HepG2 (cell line): Measurements from ENCODE around the gene PRCD. TPM values are rescaled to one million over a fixed set of nuclear protein-coding genes. Genes with fewer than 3 reads are reported as not detected.
A peak's percentile ranks its signal among the peaks of the same experiment; 100 is the strongest.

Experiments used
- CENPX ChIP-seq: sonication (generic); formaldehyde crosslinking; IDR thresholded peaks from 2 replicates; pipeline ENCODE4 v1.9.0; 2021; ENCODE audit warnings: mild to moderate bottlenecking, missing genetic modification reagents, moderate library complexity
- EED ChIP-seq: sonication (generic); formaldehyde crosslinking; IDR thresholded peaks from 2 replicates; pipeline ENCODE4 v1.5.0; 2020; ENCODE audit warnings: mild to moderate bottlenecking, missing genetic modification reagents
- FOXJ3 ChIP-seq: sonication (generic); formaldehyde crosslinking; IDR thresholded peaks from 2 replicates; pipeline ENCODE4 v1.4.0; 2020; ENCODE audit warnings: missing genetic modification reagents, mild to moderate bottlenecking, borderline replicate concordance
- GMEB1 ChIP-seq: sonication (generic); formaldehyde crosslinking; IDR thresholded peaks from 2 replicates; pipeline ENCODE4 v1.5.1; 2020; ENCODE audit warnings: missing genetic modification reagents, mild to moderate bottlenecking, borderline replicate concordance
- GTF2F1 ChIP-seq: fragments of 150-350 bp; IDR thresholded peaks from 2 replicates; pipeline ENCODE4 v1.6.1; 2014; ENCODE audit warnings: low read length
- HDAC1 ChIP-seq: sonication (generic); formaldehyde crosslinking; IDR thresholded peaks from 2 replicates; pipeline ENCODE4 v1.5.1; 2020; ENCODE audit warnings: mild to moderate bottlenecking, missing genetic modification reagents
- KAT8 ChIP-seq: IDR thresholded peaks from 2 replicates; pipeline ENCODE4 v1.6.1; 2016; ENCODE audit warnings: missing genetic modification reagents, missing compliant biosample characterization
- KLF13 ChIP-seq: sonication (generic); formaldehyde crosslinking; IDR thresholded peaks from 2 replicates; pipeline ENCODE4 v1.4.0; 2020; ENCODE audit warnings: mild to moderate bottlenecking, missing genetic modification reagents
- MAFK ChIP-seq, 2 experiments: IDR thresholded peaks in 1 of 2; conservative IDR thresholded peaks in 1 of 2; 2 replicates each; pipeline ENCODE4 v1.6.1; 2011; ENCODE audit warnings: improper control_type of control experiment in 2 of 2, low read length in 2 of 2
- MEIS2 ChIP-seq: sonication (generic); formaldehyde crosslinking; IDR thresholded peaks from 2 replicates; pipeline ENCODE4 v1.9.0; 2021; ENCODE audit warnings: mild to moderate bottlenecking, missing genetic modification reagents
- NBN ChIP-seq: fragments of 450-650 bp; conservative IDR thresholded peaks from 2 replicates; pipeline ENCODE4 v1.6.1; 2017
- NR1H2 ChIP-seq: sonication (generic); formaldehyde crosslinking; IDR thresholded peaks from 2 replicates; pipeline ENCODE4 v1.8.1; 2022; ENCODE audit warnings: low read depth, missing genetic modification reagents, borderline replicate concordance
- ONECUT2 ChIP-seq: sonication (generic); formaldehyde crosslinking; IDR thresholded peaks from 2 replicates; pipeline ENCODE4 v1.4.0; 2020; ENCODE audit warnings: missing genetic modification reagents
- PHF21A ChIP-seq: sonication (generic); formaldehyde crosslinking; IDR thresholded peaks from 2 replicates; pipeline ENCODE4 v1.5.0; 2020; ENCODE audit warnings: mild to moderate bottlenecking, missing genetic modification reagents
- POLR2G ChIP-seq: fragments of 200-400 bp; formaldehyde crosslinking; IDR thresholded peaks from 2 replicates; pipeline ENCODE4 v1.6.1; 2018; ENCODE audit warnings: mild to moderate bottlenecking, low read depth, low read length, moderate library complexity
- RORA ChIP-seq: sonication (generic); formaldehyde crosslinking; IDR thresholded peaks from 2 replicates; pipeline ENCODE4 v1.5.0; 2020; ENCODE audit warnings: mild to moderate bottlenecking, missing genetic modification reagents, moderate library complexity
- TCF7L2 ChIP-seq: IDR thresholded peaks from 2 replicates; pipeline ENCODE4 v1.6.1; 2011; ENCODE audit warnings: mild to moderate bottlenecking, low read depth, low read length, moderate library complexity
- ZBTB7A ChIP-seq: sonication (generic); formaldehyde crosslinking; IDR thresholded peaks from 2 replicates; pipeline ENCODE4 v1.8.0; 2022; ENCODE audit warnings: mild to moderate bottlenecking, missing genetic modification reagents
- ZC3H4 ChIP-seq: sonication (generic); formaldehyde crosslinking; IDR thresholded peaks from 2 replicates; pipeline ENCODE4 v1.4.0; 2020; ENCODE audit warnings: missing genetic modification reagents, borderline replicate concordance
- ZKSCAN1 ChIP-seq: fragments of 150-350 bp; IDR thresholded peaks from 2 replicates; pipeline ENCODE4 v1.6.1; 2014; ENCODE audit warnings: low read length
- ZNF75D ChIP-seq: sonication (generic); formaldehyde crosslinking; IDR thresholded peaks from 2 replicates; pipeline ENCODE4 v1.8.1; 2023; ENCODE audit warnings: missing genetic modification reagents, mild to moderate bottlenecking, borderline replicate concordance
- ZNF768 ChIP-seq: sonication (generic); formaldehyde crosslinking; IDR thresholded peaks from 2 replicates; pipeline ENCODE4 v1.4.0; 2020; ENCODE audit warnings: missing genetic modification reagents
- ZNF790 ChIP-seq: sonication (generic); formaldehyde crosslinking; IDR thresholded peaks from 2 replicates; pipeline ENCODE4 v1.8.0; 2022; ENCODE audit warnings: missing genetic modification reagents, mild to moderate bottlenecking, borderline replicate concordance
- polyA plus RNA-seq, 8 experiments: library from polyadenylated mRNA; depleted of rRNA in 3 of 8; stranded (reverse) in 7 of 8; unstranded in 1 of 8; fragments of >200 nt; fragmentation: Illumina TruSeq in 4 of 8; extraction: Trizol in 4 of 8; gene quantifications; 2 replicates each; pipeline versions ENCODE4 v1.2.1 to v1.2.3, GENCODE V29; 2011 to 2016; ENCODE audit warnings: low read depth in 4 of 8, missing spikeins in 1 of 8, mixed read lengths in 1 of 8; ENCODE audit not compliant: insufficient read depth in 1 of 8
- total RNA-seq, 5 experiments: library from RNA; depleted of rRNA; stranded (reverse); fragments of >200 nt; fragmentation: Illumina TruSeq; extraction: Trizol; gene quantifications; 2 replicates each; pipeline ENCODE4 v1.2.3, GENCODE V29; 2016; ENCODE audit warnings: low read depth in 1 of 5
- TF ChIP-seq, protein P1 (sequence below): IDR thresholded peaks from 2 replicates; pipeline ENCODE4 v1.6.1; 2016; ENCODE audit warnings: low read depth, missing genetic modification reagents, missing compliant biosample characterization

PRCD gene
- total and polyA plus RNA-seq, 2 of the 13 experiments (the other 11 are each of a cell fraction or from before 2014, with no cell fraction given): 0.51 TPM; not detected in 1

GRCh38 chr17:76501018-76501826 lies 38.6 kb upstream of the PRCD start, which contains the start of gene RHBDF2 (continued):
- TF ChIP-seq, protein P1, sequence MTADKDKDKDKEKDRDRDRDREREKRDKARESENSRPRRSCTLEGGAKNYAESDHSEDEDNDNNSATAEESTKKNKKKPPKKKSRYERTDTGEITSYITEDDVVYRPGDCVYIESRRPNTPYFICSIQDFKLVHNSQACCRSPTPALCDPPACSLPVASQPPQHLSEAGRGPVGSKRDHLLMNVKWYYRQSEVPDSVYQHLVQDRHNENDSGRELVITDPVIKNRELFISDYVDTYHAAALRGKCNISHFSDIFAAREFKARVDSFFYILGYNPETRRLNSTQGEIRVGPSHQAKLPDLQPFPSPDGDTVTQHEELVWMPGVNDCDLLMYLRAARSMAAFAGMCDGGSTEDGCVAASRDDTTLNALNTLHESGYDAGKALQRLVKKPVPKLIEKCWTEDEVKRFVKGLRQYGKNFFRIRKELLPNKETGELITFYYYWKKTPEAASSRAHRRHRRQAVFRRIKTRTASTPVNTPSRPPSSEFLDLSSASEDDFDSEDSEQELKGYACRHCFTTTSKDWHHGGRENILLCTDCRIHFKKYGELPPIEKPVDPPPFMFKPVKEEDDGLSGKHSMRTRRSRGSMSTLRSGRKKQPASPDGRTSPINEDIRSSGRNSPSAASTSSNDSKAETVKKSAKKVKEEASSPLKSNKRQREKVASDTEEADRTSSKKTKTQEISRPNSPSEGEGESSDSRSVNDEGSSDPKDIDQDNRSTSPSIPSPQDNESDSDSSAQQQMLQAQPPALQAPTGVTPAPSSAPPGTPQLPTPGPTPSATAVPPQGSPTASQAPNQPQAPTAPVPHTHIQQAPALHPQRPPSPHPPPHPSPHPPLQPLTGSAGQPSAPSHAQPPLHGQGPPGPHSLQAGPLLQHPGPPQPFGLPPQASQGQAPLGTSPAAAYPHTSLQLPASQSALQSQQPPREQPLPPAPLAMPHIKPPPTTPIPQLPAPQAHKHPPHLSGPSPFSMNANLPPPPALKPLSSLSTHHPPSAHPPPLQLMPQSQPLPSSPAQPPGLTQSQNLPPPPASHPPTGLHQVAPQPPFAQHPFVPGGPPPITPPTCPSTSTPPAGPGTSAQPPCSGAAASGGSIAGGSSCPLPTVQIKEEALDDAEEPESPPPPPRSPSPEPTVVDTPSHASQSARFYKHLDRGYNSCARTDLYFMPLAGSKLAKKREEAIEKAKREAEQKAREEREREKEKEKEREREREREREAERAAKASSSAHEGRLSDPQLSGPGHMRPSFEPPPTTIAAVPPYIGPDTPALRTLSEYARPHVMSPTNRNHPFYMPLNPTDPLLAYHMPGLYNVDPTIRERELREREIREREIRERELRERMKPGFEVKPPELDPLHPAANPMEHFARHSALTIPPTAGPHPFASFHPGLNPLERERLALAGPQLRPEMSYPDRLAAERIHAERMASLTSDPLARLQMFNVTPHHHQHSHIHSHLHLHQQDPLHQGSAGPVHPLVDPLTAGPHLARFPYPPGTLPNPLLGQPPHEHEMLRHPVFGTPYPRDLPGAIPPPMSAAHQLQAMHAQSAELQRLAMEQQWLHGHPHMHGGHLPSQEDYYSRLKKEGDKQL: no peak; the same call in 1 of the 2 replicates
- TF ChIP-seq ZBTB7A: 0 out of 2 replicates have a peak, but pooled peaks have one; percentile 6
- TF ChIP-seq KAT8 (CRISPR knock-in tag): peak; percentile 54; the same call in 1 of the 2 replicates
- TF ChIP-seq ZNF790 (CRISPR knock-in tag): peak; percentile 51; the same call in 1 of the 2 replicates
- TF ChIP-seq GTF2F1: no peak
- TF ChIP-seq POLR2G: peak; percentile 84
- peak; percentile 21; the same call in 1 of the 2 replicates for TF ChIP-seq PHF21A (CRISPR knock-in tag)
- no peak for TF ChIP-seq NR1H2 (CRISPR knock-in tag)
- TF ChIP-seq ZC3H4 (CRISPR knock-in tag): no peak
- no peak for TF ChIP-seq ZNF75D (CRISPR knock-in tag)
- peak; percentile 49 for TF ChIP-seq GMEB1 (CRISPR knock-in tag)
- TF ChIP-seq EED: peak; percentile 57; the same call in 1 of the 2 replicates
- no peak for TF ChIP-seq ZKSCAN1
- TF ChIP-seq HDAC1: peak; percentile 70
- no peak for TF ChIP-seq MEIS2 (CRISPR knock-in tag)
- no peak for TF ChIP-seq CENPX
- TF ChIP-seq KLF13: 0 out of 2 replicates have a peak, but pooled peaks have one; percentile 71
- TF ChIP-seq NBN: no peak
- no peak for TF ChIP-seq FOXJ3 (CRISPR knock-in tag)
- TF ChIP-seq RORA: no peak
- TF ChIP-seq TCF7L2: no peak
- no peak for TF ChIP-seq MAFK (conservative IDR thresholded peaks at IDR 0.05 in 1 of 2, IDR thresholded peaks at IDR 0.05 in 1 of 2; ENCODE audit: low read length in 2 of 2)
- 0 out of 2 replicates have a peak, but pooled peaks have one; percentile 35 for TF ChIP-seq ZNF768 (CRISPR knock-in tag)
- no peak for TF ChIP-seq ONECUT2 (CRISPR knock-in tag)
